Tibial nerve (tissue), 4 donors: ENCODE results near the gene CAMTA1.

ENCODE experiments used
- EP300 ChIP-seq, 2 donors: sonication (generic); formaldehyde crosslinking; IDR thresholded peaks; one replicate each; pipeline ENCODE4 v1.6.1; 2017; ENCODE audit warnings: antibody characterized with exemption in 2 of 2, mild to moderate bottlenecking in 1 of 2
- POLR2A ChIP-seq, 2 donors: fragments of 450-650 bp; IDR thresholded peaks; one replicate each; pipeline ENCODE4 v1.6.1; 2017; ENCODE audit warnings: antibody characterized with exemption in 2 of 2, mild to moderate bottlenecking in 2 of 2, moderate library complexity in 2 of 2
- TF ChIP-seq, protein P1 (sequence below), 5 experiments: fragments of 200-600 bp in 3 of 5; fragments of 450-650 bp in 2 of 5; sonication (generic) in 3 of 5; IDR thresholded peaks; one replicate each; pipeline ENCODE4 v1.5.1; 2016 to 2019; ENCODE audit warnings: antibody characterized with exemption in 5 of 5, mild to moderate bottlenecking in 3 of 5, moderate library complexity in 2 of 5

DNA sequence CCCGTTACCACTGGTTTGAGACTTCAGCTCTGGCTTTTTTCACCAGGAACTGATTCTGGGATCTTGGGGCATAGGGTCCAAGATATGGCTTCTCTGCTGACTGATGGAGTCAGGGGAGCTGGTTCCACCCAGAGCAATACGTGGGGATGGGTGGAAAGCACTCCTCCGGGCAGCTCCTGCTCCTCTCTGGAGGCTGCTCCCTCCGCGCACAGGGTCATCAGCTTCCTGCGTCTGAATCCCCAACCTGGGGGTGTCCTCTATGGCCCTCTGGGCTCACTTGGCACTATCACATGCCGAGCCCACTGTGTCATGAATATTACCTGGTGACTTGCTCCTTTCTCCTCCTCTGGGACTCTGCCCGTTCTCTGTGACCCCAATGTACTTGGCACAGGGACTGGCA lies 580.5 kb downstream of the CAMTA1 start:
- TF ChIP-seq, protein P1, sequence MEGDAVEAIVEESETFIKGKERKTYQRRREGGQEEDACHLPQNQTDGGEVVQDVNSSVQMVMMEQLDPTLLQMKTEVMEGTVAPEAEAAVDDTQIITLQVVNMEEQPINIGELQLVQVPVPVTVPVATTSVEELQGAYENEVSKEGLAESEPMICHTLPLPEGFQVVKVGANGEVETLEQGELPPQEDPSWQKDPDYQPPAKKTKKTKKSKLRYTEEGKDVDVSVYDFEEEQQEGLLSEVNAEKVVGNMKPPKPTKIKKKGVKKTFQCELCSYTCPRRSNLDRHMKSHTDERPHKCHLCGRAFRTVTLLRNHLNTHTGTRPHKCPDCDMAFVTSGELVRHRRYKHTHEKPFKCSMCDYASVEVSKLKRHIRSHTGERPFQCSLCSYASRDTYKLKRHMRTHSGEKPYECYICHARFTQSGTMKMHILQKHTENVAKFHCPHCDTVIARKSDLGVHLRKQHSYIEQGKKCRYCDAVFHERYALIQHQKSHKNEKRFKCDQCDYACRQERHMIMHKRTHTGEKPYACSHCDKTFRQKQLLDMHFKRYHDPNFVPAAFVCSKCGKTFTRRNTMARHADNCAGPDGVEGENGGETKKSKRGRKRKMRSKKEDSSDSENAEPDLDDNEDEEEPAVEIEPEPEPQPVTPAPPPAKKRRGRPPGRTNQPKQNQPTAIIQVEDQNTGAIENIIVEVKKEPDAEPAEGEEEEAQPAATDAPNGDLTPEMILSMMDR (IDR thresholded peaks at IDR 0.05) = no peak
- no peak for TF ChIP-seq EP300 (IDR thresholded peaks at IDR 0.05)
- no peak for TF ChIP-seq POLR2A (IDR thresholded peaks at IDR 0.05)
